Measurements from ENCODE around the gene IKZF3. TPM values are rescaled to one million over a fixed set of nuclear protein-coding genes. Genes with fewer than 3 reads are reported as not detected.

Gene IKZF3
- total and polyA plus RNA-seq, 10 of the 15 experiments (the other 5 are each of a cell fraction or from before 2014, with no cell fraction given): 5.5 to 98.2 (median 47.6) TPM

DNA sequence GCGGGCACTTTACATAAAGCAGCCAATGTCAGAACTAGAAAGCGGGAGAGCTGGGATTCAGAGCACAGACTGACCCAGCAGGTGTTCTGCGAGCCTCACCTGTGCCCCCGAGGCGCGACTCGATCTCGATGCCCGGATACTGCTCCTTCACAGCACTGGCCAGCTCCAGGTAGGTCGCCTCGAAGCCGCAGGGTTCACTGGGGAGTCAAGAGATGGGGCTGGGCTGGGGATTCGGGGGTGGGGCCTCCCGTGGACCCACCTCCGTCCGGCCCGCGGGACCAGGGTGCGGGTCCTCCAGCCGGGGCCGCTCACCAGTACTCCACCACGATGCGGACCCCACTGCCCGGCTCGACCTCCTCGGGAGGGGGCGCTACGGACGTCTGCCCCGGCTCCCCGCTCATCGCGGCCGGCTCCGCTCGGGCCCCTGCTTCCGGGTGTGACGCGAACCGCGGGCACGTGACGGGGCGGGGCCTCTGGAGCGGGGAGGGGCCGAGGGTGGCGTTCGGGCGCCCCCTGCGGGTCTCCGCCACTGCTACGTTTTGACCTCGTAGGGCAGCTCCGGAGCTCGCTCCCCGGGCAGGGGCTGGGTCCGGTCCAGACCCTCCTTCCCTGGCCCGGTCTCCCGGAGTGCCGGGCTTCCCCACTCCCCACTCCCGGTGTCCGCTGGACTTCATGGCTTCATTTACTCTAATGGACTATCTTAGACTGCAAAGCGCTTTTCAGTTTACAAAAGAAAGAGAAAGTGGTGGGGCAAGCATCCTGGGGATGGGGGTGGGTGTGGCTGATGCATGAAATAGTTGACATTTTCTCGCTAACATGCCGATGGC is 133.8 kb downstream of the IKZF3 start, which contains the start of gene MIEN1 (continued):
- TF ChIP-seq HSF1 (IDR thresholded peaks at IDR 0.05; ENCODE audit: low read depth, low read length) (no peak), MXI1 (IDR thresholded peaks at IDR 0.05; ENCODE audit: low read depth, low read length) (peak; percentile 32), ZNF687 (IDR thresholded peaks at IDR 0.05) (peak; percentile 64), MEF2B (IDR thresholded peaks at IDR 0.05; ENCODE audit: partially characterized antibody, poor library complexity, severe bottlenecking) (peak; percentile 35), NR2C1 (IDR thresholded peaks at IDR 0.05) (peak; percentile 55), USF1 (IDR thresholded peaks at IDR 0.05; ENCODE audit: borderline replicate concordance, extremely low read length, insufficient read depth, low read depth, low read length) (peak; percentile 98), RELA (IDR thresholded peaks at IDR 0.05; ENCODE audit: borderline replicate concordance, partially characterized antibody) (no peak), RAD21 (IDR thresholded peaks at IDR 0.05; ENCODE audit: insufficient read depth, low read depth, low read length) (peak; percentile 44), CBX3 (IDR thresholded peaks at IDR 0.05; ENCODE audit: borderline replicate concordance, low read depth) (no peak), HDAC2 (IDR thresholded peaks at IDR 0.05) (no peak), NFYA (IDR thresholded peaks at IDR 0.05; ENCODE audit: borderline replicate concordance, low read depth, low read length) (no peak), ATF3 (IDR thresholded peaks at IDR 0.05; ENCODE audit: borderline replicate concordance, extremely low read depth, low read depth, low read length) (peak; percentile 95), SUPT20H (IDR thresholded peaks at IDR 0.05; ENCODE audit: borderline replicate concordance, control insufficient read depth, low read depth, low read length) (no peak), POLR2AphosphoS2 (IDR thresholded peaks at IDR 0.05; ENCODE audit: low read depth, low read length) (peak; percentile 72; the same call in 1 of the 2 replicates), SP1 (IDR thresholded peaks at IDR 0.05; ENCODE audit: low read depth, low read length) (peak; percentile 44)
- TF ChIP-seq, protein P1, sequence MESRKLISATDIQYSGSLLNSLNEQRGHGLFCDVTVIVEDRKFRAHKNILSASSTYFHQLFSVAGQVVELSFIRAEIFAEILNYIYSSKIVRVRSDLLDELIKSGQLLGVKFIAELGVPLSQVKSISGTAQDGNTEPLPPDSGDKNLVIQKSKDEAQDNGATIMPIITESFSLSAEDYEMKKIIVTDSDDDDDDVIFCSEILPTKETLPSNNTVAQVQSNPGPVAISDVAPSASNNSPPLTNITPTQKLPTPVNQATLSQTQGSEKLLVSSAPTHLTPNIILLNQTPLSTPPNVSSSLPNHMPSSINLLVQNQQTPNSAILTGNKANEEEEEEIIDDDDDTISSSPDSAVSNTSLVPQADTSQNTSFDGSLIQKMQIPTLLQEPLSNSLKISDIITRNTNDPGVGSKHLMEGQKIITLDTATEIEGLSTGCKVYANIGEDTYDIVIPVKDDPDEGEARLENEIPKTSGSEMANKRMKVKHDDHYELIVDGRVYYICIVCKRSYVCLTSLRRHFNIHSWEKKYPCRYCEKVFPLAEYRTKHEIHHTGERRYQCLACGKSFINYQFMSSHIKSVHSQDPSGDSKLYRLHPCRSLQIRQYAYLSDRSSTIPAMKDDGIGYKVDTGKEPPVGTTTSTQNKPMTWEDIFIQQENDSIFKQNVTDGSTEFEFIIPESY (IDR thresholded peaks at IDR 0.05): no peak
- TF ChIP-seq, protein P2, sequence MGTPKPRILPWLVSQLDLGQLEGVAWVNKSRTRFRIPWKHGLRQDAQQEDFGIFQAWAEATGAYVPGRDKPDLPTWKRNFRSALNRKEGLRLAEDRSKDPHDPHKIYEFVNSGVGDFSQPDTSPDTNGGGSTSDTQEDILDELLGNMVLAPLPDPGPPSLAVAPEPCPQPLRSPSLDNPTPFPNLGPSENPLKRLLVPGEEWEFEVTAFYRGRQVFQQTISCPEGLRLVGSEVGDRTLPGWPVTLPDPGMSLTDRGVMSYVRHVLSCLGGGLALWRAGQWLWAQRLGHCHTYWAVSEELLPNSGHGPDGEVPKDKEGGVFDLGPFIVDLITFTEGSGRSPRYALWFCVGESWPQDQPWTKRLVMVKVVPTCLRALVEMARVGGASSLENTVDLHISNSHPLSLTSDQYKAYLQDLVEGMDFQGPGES (IDR thresholded peaks at IDR 0.05): no peak
